ENCODE data around the gene MYOCOS.
"Not testable (repeated sequence)": the region's sequence is repeated elsewhere in the genome, so short reads cannot be mapped to it uniquely, and the experiment has no call there.

The MYOCOS gene

DNA sequence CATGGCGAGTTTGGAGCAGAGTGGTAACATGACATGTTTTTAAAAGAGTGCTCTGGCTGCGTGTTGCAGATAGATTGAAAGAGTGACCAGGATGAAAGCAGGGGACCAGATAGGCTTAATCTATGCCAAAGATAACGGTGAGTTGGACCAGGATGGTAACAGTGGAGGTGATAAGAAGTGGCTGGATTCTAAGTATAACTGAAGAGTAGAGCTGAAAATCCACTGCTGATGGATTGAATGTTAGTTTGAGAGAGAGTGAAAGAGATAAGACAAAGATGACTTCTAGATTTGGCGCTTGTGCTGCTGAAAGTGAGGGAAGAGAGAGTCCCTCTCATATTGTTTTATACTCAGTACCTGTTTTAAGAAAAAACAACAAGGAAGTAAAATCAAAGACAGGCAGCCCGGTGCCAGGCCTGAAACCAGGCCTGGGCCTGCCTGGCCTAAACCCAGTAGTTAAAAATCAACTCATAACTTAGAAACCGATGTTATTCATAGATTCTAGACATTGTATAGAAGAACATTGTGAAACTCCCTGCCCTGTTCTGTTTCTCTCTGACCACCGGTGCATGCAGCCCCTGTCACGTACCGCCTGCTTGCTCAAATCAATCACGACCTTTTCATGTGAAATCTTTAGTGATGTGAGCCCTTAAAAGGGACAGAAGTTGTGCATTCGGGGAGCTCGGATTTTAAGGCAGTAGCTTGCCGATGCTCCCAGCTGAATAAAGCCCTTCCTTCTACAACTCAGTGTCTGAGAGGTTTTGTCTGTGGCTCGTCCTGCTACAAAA, 6.7 kb upstream of the MYOCOS start:
- not testable (repeated sequence) for H3K27me3 ChIP-seq (replicated peaks; ENCODE audit: control insufficient read depth, insufficient read depth, low read length, poor library complexity, severe bottlenecking); DNase-seq; H3K9me3 ChIP-seq (ENCODE audit: control insufficient read depth, low read length); H3K4me1 ChIP-seq (ENCODE audit: control insufficient read depth, insufficient read depth, low read length, poor library complexity, severe bottlenecking); H3K36me3 ChIP-seq (ENCODE audit: control insufficient read depth, insufficient read depth, low read length); H3K27ac ChIP-seq (ENCODE audit: insufficient read depth, low read length, poor library complexity, severe bottlenecking); H3K4me3 ChIP-seq (ENCODE audit: insufficient read depth, low read depth, low read length, poor library complexity, severe bottlenecking)

DNA sequence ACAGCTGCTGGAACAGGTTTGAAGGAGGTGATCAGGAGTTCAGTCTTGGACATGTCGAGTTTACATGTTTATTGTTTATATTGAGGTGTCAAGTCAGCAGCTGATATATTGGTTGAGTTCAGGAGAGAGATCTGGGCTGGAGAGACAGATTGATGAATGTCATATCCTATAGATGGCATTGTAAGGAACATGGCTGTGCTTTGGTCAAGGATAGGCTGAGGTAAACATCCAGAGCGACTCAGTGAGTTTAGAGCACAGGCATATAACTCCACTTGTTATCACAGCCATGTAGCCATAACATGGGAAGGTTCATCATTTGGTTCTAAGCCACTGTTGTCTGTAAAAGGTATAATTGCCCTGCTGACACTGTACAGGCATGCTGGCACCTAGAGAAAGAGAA, 5.5 kb upstream of the MYOCOS start:
- Histone ChIP-seq H3K27me3 (replicated peaks; ENCODE audit: control insufficient read depth, insufficient read depth, low read length, poor library complexity, severe bottlenecking) (no peaks in the 10 kb centered on the region), H3K27ac (ENCODE audit: insufficient read depth, low read length, poor library complexity, severe bottlenecking) (no peak overlapping the region), H3K4me3 (ENCODE audit: insufficient read depth, low read depth, low read length, poor library complexity, severe bottlenecking) (no peak overlapping the region), H3K4me1 (ENCODE audit: control insufficient read depth, insufficient read depth, low read length, poor library complexity, severe bottlenecking) (no peaks in the 10 kb centered on the region), H3K36me3 (ENCODE audit: control insufficient read depth, insufficient read depth, low read length) (no peaks in the 10 kb centered on the region), H3K9me3 (ENCODE audit: control insufficient read depth, low read length) (no peaks in the 10 kb centered on the region)
- no peak for DNase-seq

DNA sequence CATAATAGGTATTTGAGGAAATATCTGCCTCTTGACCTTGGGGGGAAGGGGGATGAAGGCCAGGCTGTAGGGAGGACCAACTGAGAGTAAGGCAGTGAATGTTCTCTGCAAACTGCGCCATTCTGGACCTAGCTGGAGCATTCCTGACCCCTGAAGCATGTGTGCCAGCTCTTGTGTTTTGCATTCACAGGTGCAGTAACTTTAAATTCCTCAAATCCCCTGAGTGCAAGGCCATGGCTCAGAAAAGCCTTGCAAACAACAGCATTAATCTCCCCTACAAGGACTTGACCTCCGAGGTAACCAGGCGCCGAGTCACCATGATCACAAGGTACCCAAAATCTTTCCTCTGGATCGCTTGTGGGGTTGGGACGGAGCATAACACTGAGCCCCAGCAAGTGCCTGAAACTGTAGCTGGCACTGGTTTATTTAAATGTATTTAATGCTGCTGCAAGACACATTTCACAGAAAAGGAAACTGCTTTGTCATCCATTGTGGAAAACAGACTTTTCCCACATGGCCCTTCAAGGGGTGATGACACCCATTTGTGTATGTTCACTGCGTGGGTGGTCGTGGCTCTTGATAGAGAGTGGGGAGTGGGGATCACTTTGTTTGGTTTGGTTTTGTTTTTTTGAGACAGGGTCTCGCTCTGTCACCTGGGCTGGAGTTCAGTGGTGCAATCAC, 1.7 kb downstream of the MYOCOS start:
- Histone ChIP-seq H3K9me3 (ENCODE audit: control insufficient read depth, low read length) (no peaks in the 10 kb centered on the region), H3K4me3 (ENCODE audit: insufficient read depth, low read depth, low read length, poor library complexity, severe bottlenecking) (no peak overlapping the region), H3K36me3 (ENCODE audit: control insufficient read depth, insufficient read depth, low read length) (no peaks in the 10 kb centered on the region), H3K27ac (ENCODE audit: insufficient read depth, low read length, poor library complexity, severe bottlenecking) (no peak overlapping the region), H3K4me1 (ENCODE audit: control insufficient read depth, insufficient read depth, low read length, poor library complexity, severe bottlenecking) (no peaks in the 10 kb centered on the region), H3K27me3 (replicated peaks; ENCODE audit: control insufficient read depth, insufficient read depth, low read length, poor library complexity, severe bottlenecking) (no peaks in the 10 kb centered on the region)
- DNase-seq, result no peak

DNA sequence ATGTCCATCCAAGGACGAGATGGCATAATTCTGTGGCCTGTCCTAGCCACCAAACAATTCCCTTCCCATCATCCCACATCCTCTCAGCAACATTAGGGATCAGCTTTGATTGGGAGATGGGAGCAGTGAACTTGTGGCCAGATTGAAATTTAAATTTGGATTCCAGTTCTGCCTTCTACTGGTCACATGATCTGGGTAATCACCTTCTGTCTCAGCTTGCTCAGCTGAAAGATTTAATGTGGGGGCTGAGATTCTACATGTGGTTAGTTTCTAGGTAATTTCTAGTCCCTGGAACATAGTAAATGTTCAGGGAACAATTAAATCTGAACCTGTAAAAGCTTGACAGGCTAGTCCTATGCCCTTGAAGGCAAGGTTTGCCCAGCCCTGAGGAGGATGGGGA, 3.2 kb downstream of the MYOCOS start:
- H3K4me3 ChIP-seq (ENCODE audit: insufficient read depth, low read depth, low read length, poor library complexity, severe bottlenecking), result no peak overlapping the region
- no peak overlapping the region for H3K27ac ChIP-seq (ENCODE audit: insufficient read depth, low read length, poor library complexity, severe bottlenecking)
- H3K36me3 ChIP-seq (ENCODE audit: control insufficient read depth, insufficient read depth, low read length), result no peaks in the 10 kb centered on the region
- no peak for DNase-seq
- no peaks in the 10 kb centered on the region for H3K9me3 ChIP-seq (ENCODE audit: control insufficient read depth, low read length)
- no peaks in the 10 kb centered on the region for H3K4me1 ChIP-seq (ENCODE audit: control insufficient read depth, insufficient read depth, low read length, poor library complexity, severe bottlenecking)
- H3K27me3 ChIP-seq (replicated peaks; ENCODE audit: control insufficient read depth, insufficient read depth, low read length, poor library complexity, severe bottlenecking), result no peaks in the 10 kb centered on the region

DNA sequence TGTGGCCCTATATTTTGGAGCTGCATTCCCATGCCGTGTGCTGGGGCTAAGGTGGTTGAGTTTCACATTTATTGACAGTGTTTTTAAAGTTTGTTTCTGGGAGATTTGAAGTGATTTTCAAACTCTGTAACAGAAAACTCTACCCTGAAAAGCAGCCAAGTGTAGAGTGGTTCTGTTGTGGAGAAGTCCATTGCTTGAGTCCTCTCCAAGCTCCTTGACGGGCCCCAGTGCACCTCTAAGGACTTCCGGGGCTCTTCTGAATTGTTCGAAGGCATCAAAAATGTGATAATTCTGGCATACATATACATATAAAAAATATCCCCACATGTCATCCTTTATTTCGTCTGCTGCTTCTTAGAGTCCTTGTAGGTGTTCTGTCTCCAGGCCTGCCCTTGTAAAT, 5.0 kb downstream of the MYOCOS start:
- no peak overlapping the region for H3K4me3 ChIP-seq (ENCODE audit: insufficient read depth, low read depth, low read length, poor library complexity, severe bottlenecking)
- no peak for DNase-seq
- H3K4me1 ChIP-seq (ENCODE audit: control insufficient read depth, insufficient read depth, low read length, poor library complexity, severe bottlenecking), result no peaks in the 10 kb centered on the region
- no peak overlapping the region for H3K27ac ChIP-seq (ENCODE audit: insufficient read depth, low read length, poor library complexity, severe bottlenecking)
- H3K36me3 ChIP-seq (ENCODE audit: control insufficient read depth, insufficient read depth, low read length), result no peaks in the 10 kb centered on the region
- H3K9me3 ChIP-seq (ENCODE audit: control insufficient read depth, low read length), result no peaks in the 10 kb centered on the region
- H3K27me3 ChIP-seq (replicated peaks; ENCODE audit: control insufficient read depth, insufficient read depth, low read length, poor library complexity, severe bottlenecking), result no peaks in the 10 kb centered on the region

GRCh38 chr1:171628225-171628624, 6.2 kb downstream of the MYOCOS start:
- H3K4me1 ChIP-seq (ENCODE audit: control insufficient read depth, insufficient read depth, low read length, poor library complexity, severe bottlenecking), result no peaks in the 10 kb centered on the region
- no peak for DNase-seq
- no peaks in the 10 kb centered on the region for H3K9me3 ChIP-seq (ENCODE audit: control insufficient read depth, low read length)
- no peaks in the 10 kb centered on the region for H3K27me3 ChIP-seq (replicated peaks; ENCODE audit: control insufficient read depth, insufficient read depth, low read length, poor library complexity, severe bottlenecking)
- H3K4me3 ChIP-seq (ENCODE audit: insufficient read depth, low read depth, low read length, poor library complexity, severe bottlenecking), result no peak overlapping the region
- no peaks in the 10 kb centered on the region for H3K36me3 ChIP-seq (ENCODE audit: control insufficient read depth, insufficient read depth, low read length)
- H3K27ac ChIP-seq (ENCODE audit: insufficient read depth, low read length, poor library complexity, severe bottlenecking), result no peak overlapping the region

DNA sequence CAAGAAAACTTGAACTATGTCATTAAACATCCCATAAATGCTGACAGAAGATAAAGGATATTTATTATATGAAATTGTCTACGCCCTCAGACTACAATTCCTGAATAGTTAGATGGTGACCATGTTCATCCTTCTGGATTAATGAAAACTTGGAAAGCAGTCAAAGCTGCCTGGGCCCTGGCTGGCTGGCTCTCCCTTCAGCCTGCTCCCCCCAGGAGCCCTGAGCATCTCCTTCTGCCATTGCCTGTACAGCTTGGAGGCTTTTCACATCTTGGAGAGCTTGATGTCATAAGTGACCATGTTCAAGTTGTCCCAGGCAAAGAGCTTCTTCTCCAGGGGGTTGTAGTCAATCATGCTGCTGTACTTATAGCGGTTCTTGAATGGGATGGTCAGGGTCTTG, 13.6 kb downstream of the MYOCOS start:
- Histone ChIP-seq H3K36me3 (ENCODE audit: control insufficient read depth, insufficient read depth, low read length) (no peaks in the 10 kb centered on the region), H3K4me1 (ENCODE audit: control insufficient read depth, insufficient read depth, low read length, poor library complexity, severe bottlenecking) (no peaks in the 10 kb centered on the region), H3K27ac (ENCODE audit: insufficient read depth, low read length, poor library complexity, severe bottlenecking) (no peak overlapping the region), H3K4me3 (ENCODE audit: insufficient read depth, low read depth, low read length, poor library complexity, severe bottlenecking) (no peak overlapping the region), H3K9me3 (ENCODE audit: control insufficient read depth, low read length) (no peaks in the 10 kb centered on the region), H3K27me3 (replicated peaks; ENCODE audit: control insufficient read depth, insufficient read depth, low read length, poor library complexity, severe bottlenecking) (no peaks in the 10 kb centered on the region)
- DNase-seq, result no peak

DNA sequence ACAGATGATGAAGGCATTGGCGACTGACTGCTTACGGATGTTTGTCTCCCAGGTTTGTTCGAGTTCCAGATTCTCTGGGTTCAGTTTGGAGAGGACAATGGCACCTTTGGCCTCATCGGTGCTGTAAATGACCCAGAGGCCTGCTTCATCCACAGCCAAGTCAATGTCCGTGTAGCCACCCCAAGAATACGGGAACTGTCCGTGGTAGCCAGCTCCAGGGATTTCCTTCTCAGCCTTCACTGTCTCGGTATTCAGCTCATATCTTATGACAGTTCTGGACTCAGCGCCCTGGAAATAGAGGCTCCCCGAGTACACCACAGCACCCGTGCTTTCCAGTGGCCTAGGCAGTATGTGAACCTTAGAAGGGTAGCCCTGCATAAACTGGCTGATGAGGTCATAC, 14.1 kb downstream of the MYOCOS start:
- no peaks in the 10 kb centered on the region for H3K9me3 ChIP-seq (ENCODE audit: control insufficient read depth, low read length)
- H3K4me1 ChIP-seq (ENCODE audit: control insufficient read depth, insufficient read depth, low read length, poor library complexity, severe bottlenecking), result no peaks in the 10 kb centered on the region

DNA sequence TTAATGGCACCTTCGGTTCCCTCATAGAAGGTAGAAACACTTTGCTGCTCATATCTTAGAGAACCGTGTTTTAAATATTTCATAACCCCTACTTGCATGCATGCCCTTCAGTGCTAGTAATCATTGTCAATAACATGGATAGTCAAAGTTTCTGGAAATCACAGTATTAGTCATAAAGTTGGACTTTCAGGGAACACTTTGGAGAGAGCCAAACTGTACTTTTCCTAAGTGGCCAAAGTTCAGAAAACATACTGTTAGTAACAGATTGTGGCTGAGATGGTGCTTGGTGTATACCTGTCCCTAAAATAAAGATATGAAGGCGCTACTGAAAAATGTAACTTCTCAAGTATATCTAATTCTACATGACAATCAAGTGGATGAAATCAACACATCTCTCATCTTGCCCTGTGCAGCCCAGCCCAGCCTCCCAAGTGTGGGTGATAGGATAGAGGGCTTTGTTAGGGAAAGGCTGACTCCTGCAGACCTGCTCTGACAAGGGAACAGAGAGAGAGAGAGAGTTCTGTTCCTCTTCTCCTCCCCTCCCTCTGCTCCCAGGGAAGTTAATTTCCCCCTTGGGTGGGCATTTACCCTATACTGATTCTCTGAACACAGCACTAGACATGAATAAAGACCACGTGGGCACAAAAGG, 16.0 kb downstream of the MYOCOS start:
- H3K9me3 ChIP-seq (ENCODE audit: control insufficient read depth, low read length), result no peaks in the 10 kb centered on the region
- no peak for DNase-seq
- no peaks in the 10 kb centered on the region for H3K36me3 ChIP-seq (ENCODE audit: control insufficient read depth, insufficient read depth, low read length)
- no peaks in the 10 kb centered on the region for H3K4me1 ChIP-seq (ENCODE audit: control insufficient read depth, insufficient read depth, low read length, poor library complexity, severe bottlenecking)
- no peak overlapping the region for H3K27ac ChIP-seq (ENCODE audit: insufficient read depth, low read length, poor library complexity, severe bottlenecking)
- no peaks in the 10 kb centered on the region for H3K27me3 ChIP-seq (replicated peaks; ENCODE audit: control insufficient read depth, insufficient read depth, low read length, poor library complexity, severe bottlenecking)
- no peak overlapping the region for H3K4me3 ChIP-seq (ENCODE audit: insufficient read depth, low read depth, low read length, poor library complexity, severe bottlenecking)

More for the DNA sequence above, 14.1 kb downstream of the MYOCOS start:
- no peaks in the 10 kb centered on the region for H3K27me3 ChIP-seq (replicated peaks; ENCODE audit: control insufficient read depth, insufficient read depth, low read length, poor library complexity, severe bottlenecking)
- no peak for DNase-seq
- H3K27ac ChIP-seq (ENCODE audit: insufficient read depth, low read length, poor library complexity, severe bottlenecking), result no peak overlapping the region
- no peak overlapping the region for H3K4me3 ChIP-seq (ENCODE audit: insufficient read depth, low read depth, low read length, poor library complexity, severe bottlenecking)
- H3K36me3 ChIP-seq (ENCODE audit: control insufficient read depth, insufficient read depth, low read length), result no peaks in the 10 kb centered on the region

- Histone ChIP-seq H3K36me3 (ENCODE audit: control insufficient read depth, insufficient read depth, low read length) (no peaks in the 10 kb centered on the region), H3K27me3 (replicated peaks; ENCODE audit: control insufficient read depth, insufficient read depth, low read length, poor library complexity, severe bottlenecking) (no peaks in the 10 kb centered on the region), H3K9me3 (ENCODE audit: control insufficient read depth, low read length) (no peaks in the 10 kb centered on the region), H3K4me3 (ENCODE audit: insufficient read depth, low read depth, low read length, poor library complexity, severe bottlenecking) (no peak overlapping the region), H3K4me1 (ENCODE audit: control insufficient read depth, insufficient read depth, low read length, poor library complexity, severe bottlenecking) (no peaks in the 10 kb centered on the region), H3K27ac (ENCODE audit: insufficient read depth, low read length, poor library complexity, severe bottlenecking) (no peak overlapping the region)
- DNase-seq, result no peak
Measured at GRCh38 chr1:171640225-171640624, 18.2 kb downstream of the MYOCOS start.

Data from effector memory CD4-positive, alpha-beta T cell (primary cell).